GM21576 (cell line): ENCODE data around the gene MOK.

Experiments used
- ATAC-seq: cut with Tn5 transposase; IDR thresholded peaks from one replicate; pipeline ENCODE4 v1.9.1; 2021; ENCODE audit warnings: mild to moderate bottlenecking, moderate library complexity; ENCODE audit not compliant: unreplicated experiment

Gene MOK

GRCh38 chr14:102187044-102187443 is 117.9 kb downstream of the MOK start:
- ATAC-seq = no peak

- no peak for ATAC-seq
Observed at GRCh38 chr14:102185360-102185759, 119.6 kb downstream of the MOK start.

- no peak for ATAC-seq
Observed at GRCh38 chr14:102184316-102185035, 120.5 kb downstream of the MOK start.

- ATAC-seq = no peak
Observed at GRCh38 chr14:102183886-102184285, 121.1 kb downstream of the MOK start.

GRCh38 chr14:102182936-102183619 is 121.9 kb downstream of the MOK start:
- ATAC-seq = no peak

GRCh38 chr14:102182190-102182589 is 122.8 kb downstream of the MOK start:
- ATAC-seq = no peak

GRCh38 chr14:102181187-102181586 is 123.8 kb downstream of the MOK start:
- ATAC-seq = no peak

- ATAC-seq = no peak
Observed at GRCh38 chr14:102180248-102180998, 124.5 kb downstream of the MOK start.
